Measurements from ENCODE around the gene SLC6A5. TPM values are rescaled to one million over a fixed set of nuclear protein-coding genes. Genes with fewer than 3 reads are reported as not detected.

The SLC6A5 gene
- total and polyA plus RNA-seq, 2 of the 8 experiments (the other 6 are each of a cell fraction or from before 2014, with no cell fraction given) = not detected

- TF ChIP-seq E2F6 (IDR thresholded peaks at IDR 0.05) (no peak), CREB1 (IDR thresholded peaks at IDR 0.05) (no peak)
These were observed 18.7 kb downstream of the SLC6A5 start (continued) for GRCh38 chr11:20618083-20618482.
